ENCODE data around the gene SLC25A18. TPM values are rescaled to one million over a fixed set of nuclear protein-coding genes. Genes with fewer than 3 reads are reported as not detected.

Gene SLC25A18
- total and polyA plus RNA-seq, 12 donors, result 0.16 to 3.1 (median 1.4) TPM; not detected in 1

DNA sequence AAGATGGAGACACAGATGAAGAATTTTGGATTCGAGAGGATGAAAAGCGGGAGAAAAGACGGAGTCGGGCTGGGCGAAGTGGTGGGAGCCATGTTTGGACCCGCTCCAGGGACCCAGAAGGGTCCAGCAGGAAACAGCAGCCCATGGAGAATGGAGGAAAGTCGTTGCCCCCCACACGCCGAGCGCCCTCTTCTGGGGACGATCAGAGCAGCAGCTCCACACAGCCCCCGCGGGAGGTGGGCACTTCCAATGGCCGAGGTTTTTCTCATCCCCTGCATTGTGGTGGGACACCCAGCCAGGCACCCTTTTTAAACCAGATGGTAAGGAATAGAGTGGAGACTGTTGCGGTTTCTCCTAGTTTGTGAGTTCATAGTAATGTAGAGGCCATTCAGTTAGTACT lies 22.8 kb upstream of the SLC25A18 start:
- H3K4me1 ChIP-seq (replicated peaks in 1 of 2), result no peaks in the 10 kb centered on the region
- intact Hi-C loops (cut with DNase I), result no loop called here
- DNase-seq, result no peak
- H3K27ac ChIP-seq, result no peak overlapping the region
- no peak for TF ChIP-seq POLR2A (IDR thresholded peaks at IDR 0.05)
- TF ChIP-seq, protein P1, sequence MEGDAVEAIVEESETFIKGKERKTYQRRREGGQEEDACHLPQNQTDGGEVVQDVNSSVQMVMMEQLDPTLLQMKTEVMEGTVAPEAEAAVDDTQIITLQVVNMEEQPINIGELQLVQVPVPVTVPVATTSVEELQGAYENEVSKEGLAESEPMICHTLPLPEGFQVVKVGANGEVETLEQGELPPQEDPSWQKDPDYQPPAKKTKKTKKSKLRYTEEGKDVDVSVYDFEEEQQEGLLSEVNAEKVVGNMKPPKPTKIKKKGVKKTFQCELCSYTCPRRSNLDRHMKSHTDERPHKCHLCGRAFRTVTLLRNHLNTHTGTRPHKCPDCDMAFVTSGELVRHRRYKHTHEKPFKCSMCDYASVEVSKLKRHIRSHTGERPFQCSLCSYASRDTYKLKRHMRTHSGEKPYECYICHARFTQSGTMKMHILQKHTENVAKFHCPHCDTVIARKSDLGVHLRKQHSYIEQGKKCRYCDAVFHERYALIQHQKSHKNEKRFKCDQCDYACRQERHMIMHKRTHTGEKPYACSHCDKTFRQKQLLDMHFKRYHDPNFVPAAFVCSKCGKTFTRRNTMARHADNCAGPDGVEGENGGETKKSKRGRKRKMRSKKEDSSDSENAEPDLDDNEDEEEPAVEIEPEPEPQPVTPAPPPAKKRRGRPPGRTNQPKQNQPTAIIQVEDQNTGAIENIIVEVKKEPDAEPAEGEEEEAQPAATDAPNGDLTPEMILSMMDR (IDR thresholded peaks at IDR 0.05), result no peak
- WGBS, 4 donors, result 79 to 89% (median 84%) methylated on average over 15 of the region's 15 CpGs
- H3K9me3 ChIP-seq (replicated peaks in 1 of 3), result no peaks in the 10 kb centered on the region
- H3K4me3 ChIP-seq, result no peak overlapping the region
- H3K27me3 ChIP-seq, result no peaks in the 10 kb centered on the region
- H3K36me3 ChIP-seq (replicated peaks in 1 of 2), result no peaks in the 10 kb centered on the region

DNA sequence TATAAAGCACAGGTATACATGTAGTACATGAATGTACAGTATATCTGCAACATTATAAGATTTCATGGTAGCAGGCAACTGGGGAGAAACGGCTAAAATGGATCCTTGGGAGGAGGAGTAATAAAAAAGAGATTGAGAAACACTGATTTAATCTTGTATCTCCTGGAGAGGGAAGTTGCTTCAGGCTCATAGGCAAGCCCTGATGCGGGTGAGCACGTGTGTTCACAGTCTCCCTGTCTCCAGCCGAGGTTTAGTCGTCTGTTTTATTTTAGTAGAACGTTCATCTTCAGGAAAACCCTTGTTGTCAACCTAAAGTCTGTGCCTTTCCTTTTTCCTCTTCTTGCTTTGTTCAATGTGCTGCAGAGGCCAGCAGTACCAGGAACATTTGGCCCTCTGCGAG lies 21.8 kb upstream of the SLC25A18 start:
- 70 to 84% (median 77%) methylated on average over 7 of the region's 7 CpGs for WGBS, 4 donors
- Histone ChIP-seq H3K27ac (no peak overlapping the region), H3K9me3 (replicated peaks in 1 of 3) (no peaks in the 10 kb centered on the region), H3K4me3 (no peak overlapping the region), H3K4me1 (replicated peaks in 1 of 2) (no peaks in the 10 kb centered on the region), H3K27me3 (no peaks in the 10 kb centered on the region), H3K36me3 (replicated peaks in 1 of 2) (no peaks in the 10 kb centered on the region)
- intact Hi-C loops (cut with DNase I), result no loop called here
- DNase-seq, result no peak
- TF ChIP-seq POLR2A (IDR thresholded peaks at IDR 0.05), result no peak
- TF ChIP-seq, protein P1 (IDR thresholded peaks at IDR 0.05), result no peak

DNA sequence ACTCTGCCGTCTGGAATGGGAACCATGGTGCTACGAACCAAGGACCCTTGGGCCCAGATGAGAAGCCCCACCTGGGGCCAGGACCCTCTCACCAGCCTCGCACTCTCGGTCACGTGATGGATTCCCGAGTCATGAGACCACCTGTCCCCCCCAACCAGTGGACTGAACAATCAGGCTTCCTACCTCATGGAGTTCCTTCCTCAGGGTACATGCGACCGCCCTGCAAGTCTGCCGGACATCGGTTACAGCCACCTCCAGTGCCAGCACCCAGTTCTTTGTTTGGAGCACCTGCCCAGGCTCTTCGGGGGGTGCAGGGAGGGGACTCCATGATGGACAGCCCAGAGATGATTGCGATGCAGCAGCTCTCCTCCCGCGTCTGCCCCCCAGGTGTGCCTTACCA lies 20.8 kb upstream of the SLC25A18 start:
- Histone ChIP-seq H3K27ac (no peak overlapping the region), H3K27me3 (no peaks in the 10 kb centered on the region), H3K4me3 (no peak overlapping the region), H3K4me1 (replicated peaks in 1 of 2) (no peaks in the 10 kb centered on the region), H3K9me3 (replicated peaks in 1 of 3) (no peaks in the 10 kb centered on the region), H3K36me3 (replicated peaks in 1 of 2) (no peaks in the 10 kb centered on the region)
- no peak for DNase-seq
- intact Hi-C loops (cut with DNase I), result no loop called here
- no peak for TF ChIP-seq POLR2A (IDR thresholded peaks at IDR 0.05)
- TF ChIP-seq, protein P1 (IDR thresholded peaks at IDR 0.05), result no peak
- 85 to 97% (median 90%) methylated on average over 4 to 14 of the region's 14 CpGs for WGBS, 4 donors

DNA sequence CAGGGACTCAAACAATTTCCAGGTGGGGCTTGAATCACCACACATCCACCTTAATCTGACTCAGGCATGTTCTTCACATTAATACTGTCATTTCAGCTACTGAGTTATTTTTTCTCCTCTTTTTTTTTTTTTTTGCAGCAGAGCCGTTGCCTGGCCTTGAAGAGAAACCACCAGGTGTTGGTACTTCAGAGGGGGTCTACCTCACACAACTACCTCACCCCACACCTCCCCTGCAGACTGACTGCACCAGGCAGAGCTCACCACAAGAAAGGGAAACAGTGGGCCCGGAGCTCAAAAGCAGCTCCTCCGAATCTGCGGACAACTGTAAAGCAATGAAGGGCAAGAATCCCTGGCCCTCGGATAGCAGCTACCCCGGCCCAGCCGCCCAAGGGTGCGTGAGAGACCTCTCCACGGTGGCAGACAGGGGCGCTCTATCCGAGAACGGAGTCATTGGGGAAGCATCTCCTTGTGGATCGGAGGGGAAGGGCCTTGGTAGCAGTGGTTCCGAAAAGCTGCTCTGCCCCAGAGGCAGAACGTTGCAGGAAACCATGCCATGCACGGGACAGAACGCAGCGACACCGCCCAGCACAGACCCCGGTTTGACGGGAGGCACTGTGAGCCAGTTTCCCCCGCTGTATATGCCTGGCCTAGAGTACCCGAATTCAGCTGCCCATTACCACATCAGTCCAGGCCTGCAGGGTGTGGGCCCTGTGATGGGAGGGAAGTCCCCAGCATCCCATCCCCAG lies 15.1 kb upstream of the SLC25A18 start:
- intact Hi-C loops (cut with DNase I), result no loop called here
- no peak overlapping the region for H3K27ac ChIP-seq
- no peaks in the 10 kb centered on the region for H3K4me1 ChIP-seq (replicated peaks in 1 of 2)
- no peaks in the 10 kb centered on the region for H3K9me3 ChIP-seq (replicated peaks in 1 of 3)
- no peak overlapping the region for H3K4me3 ChIP-seq
- no peaks in the 10 kb centered on the region for H3K27me3 ChIP-seq
- H3K36me3 ChIP-seq (replicated peaks in 1 of 2), result no peaks in the 10 kb centered on the region
- DNase-seq, result no peak
- no peak for TF ChIP-seq POLR2A (IDR thresholded peaks at IDR 0.05)
- TF ChIP-seq, protein P1 (IDR thresholded peaks at IDR 0.05), result no peak
- WGBS, 4 donors, result 86 to 92% (median 89%) methylated on average over 17 to 23 of the region's 23 CpGs
